ENCODE data around the gene COLQ. TPM values are rescaled to one million over a fixed set of nuclear protein-coding genes. Genes with fewer than 3 reads are reported as not detected.

The COLQ gene
- total and polyA plus RNA-seq, 11 donors: 2.1 to 33.0 (median 10.7) TPM

GRCh38 chr3:15450438-15451215 is 70.9 kb downstream of the COLQ start:
- Histone ChIP-seq H3K9me3 (no peaks in the 10 kb centered on the region), H3K27ac (no peak overlapping the region), H3K36me3 (peaks cover 0 to 11% (median 3%) of the 10 kb centered on the region in 9 donors), H3K4me3 (no peak overlapping the region), H3K27me3 (no peaks in the 10 kb centered on the region), H3K4me1 (no peaks in the 10 kb centered on the region)
- ATAC-seq: no peak
- intact Hi-C loops (cut with DNase I): no loop called here
- TF ChIP-seq, protein P1, sequence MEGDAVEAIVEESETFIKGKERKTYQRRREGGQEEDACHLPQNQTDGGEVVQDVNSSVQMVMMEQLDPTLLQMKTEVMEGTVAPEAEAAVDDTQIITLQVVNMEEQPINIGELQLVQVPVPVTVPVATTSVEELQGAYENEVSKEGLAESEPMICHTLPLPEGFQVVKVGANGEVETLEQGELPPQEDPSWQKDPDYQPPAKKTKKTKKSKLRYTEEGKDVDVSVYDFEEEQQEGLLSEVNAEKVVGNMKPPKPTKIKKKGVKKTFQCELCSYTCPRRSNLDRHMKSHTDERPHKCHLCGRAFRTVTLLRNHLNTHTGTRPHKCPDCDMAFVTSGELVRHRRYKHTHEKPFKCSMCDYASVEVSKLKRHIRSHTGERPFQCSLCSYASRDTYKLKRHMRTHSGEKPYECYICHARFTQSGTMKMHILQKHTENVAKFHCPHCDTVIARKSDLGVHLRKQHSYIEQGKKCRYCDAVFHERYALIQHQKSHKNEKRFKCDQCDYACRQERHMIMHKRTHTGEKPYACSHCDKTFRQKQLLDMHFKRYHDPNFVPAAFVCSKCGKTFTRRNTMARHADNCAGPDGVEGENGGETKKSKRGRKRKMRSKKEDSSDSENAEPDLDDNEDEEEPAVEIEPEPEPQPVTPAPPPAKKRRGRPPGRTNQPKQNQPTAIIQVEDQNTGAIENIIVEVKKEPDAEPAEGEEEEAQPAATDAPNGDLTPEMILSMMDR (IDR thresholded peaks at IDR 0.05): no peak
- no peak for TF ChIP-seq POLR2A (IDR thresholded peaks at IDR 0.05)
- 88 to 95% (median 93%) methylated on average over 11 to 12 of the region's 12 CpGs for WGBS, 4 donors
- no peak for DNase-seq

DNA sequence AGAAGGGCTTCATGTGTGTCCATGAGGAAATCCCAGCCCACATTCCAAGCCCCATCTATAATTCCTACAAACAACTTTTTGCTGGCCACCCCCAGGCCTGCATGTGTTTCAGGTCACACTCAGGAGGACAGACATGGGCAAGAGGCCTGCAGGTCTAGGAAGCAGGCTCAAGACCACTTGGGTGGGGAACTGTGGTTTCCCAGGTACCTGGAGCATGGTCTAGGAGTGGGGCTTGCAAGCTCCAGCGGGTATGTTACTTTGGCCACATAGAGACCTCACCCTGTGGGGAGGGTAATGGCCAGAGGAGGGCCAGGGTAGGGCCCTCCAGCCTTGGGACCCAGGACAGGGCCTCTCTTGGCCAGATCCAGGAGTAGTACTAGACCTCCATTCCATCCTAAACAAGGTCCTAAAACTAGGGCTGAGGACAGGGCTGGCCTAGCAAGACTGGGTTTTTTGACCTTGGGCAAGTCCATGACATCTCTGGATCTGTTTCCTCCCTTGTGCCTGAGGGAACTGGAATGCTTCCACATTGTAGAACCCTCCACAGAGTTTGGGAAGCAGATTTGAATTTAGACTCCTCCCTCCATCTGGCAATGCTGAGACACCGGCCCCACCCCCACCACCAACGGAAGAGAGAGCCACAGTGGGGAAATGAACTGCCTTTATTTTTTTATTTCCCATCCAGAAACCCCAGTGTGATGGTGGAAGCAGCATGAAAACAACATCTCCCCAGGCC is 71.8 kb downstream of the COLQ start:
- H3K36me3 ChIP-seq: peaks cover 0 to 11% (median 3%) of the 10 kb centered on the region in 9 donors
- no peak for DNase-seq

GRCh38 chr3:15443826-15444524 is 77.5 kb downstream of the COLQ start:
- 71 to 82% (median 79%) methylated on average over 4 of the region's 4 CpGs for WGBS, 4 donors
- TF ChIP-seq, protein P1 (IDR thresholded peaks at IDR 0.05): no peak
- no peak for TF ChIP-seq POLR2A (IDR thresholded peaks at IDR 0.05)
- DNase-seq: no peak
- H3K36me3 ChIP-seq: peaks cover 0 to 48% (median 38%) of the 10 kb centered on the region in 9 donors
- peaks cover 0 to 21% (median 4%) of the 10 kb centered on the region in 12 donors for H3K4me1 ChIP-seq
- no peaks in the 10 kb centered on the region for H3K9me3 ChIP-seq
- no peak overlapping the region for H3K4me3 ChIP-seq
- intact Hi-C loops (cut with DNase I): no loop called here
- no peaks in the 10 kb centered on the region for H3K27me3 ChIP-seq
- H3K27ac ChIP-seq: no peak overlapping the region
- no peak for ATAC-seq

More for the DNA sequence above, 71.8 kb downstream of the COLQ start:
- Histone ChIP-seq H3K9me3 (no peaks in the 10 kb centered on the region), H3K27me3 (no peaks in the 10 kb centered on the region), H3K4me1 (no peaks in the 10 kb centered on the region), H3K27ac (no peak overlapping the region), H3K4me3 (no peak overlapping the region)
- ATAC-seq: no peak
- intact Hi-C loops (cut with DNase I): no loop called here
- WGBS, 4 donors: 73 to 95% (median 91%) methylated on average over 2 to 3 of the region's 3 CpGs
- TF ChIP-seq, protein P1 (IDR thresholded peaks at IDR 0.05): no peak
- no peak for TF ChIP-seq POLR2A (IDR thresholded peaks at IDR 0.05)

GRCh38 chr3:15440891-15441290 is 80.6 kb downstream of the COLQ start:
- H3K4me3 ChIP-seq: no peak overlapping the region
- H3K27ac ChIP-seq: peak overlapping the region in 3 of 12 donors; percentile 9 to 48 (median 29)
- TF ChIP-seq, protein P1 (IDR thresholded peaks at IDR 0.05): no peak
- TF ChIP-seq POLR2A (IDR thresholded peaks at IDR 0.05): no peak
- ATAC-seq (no peak), DNase-seq (no peak)
- peaks cover 9 to 78% (median 68%) of the 10 kb centered on the region in 9 donors for H3K36me3 ChIP-seq
- WGBS, 4 donors: 60 to 71% (median 66%) methylated on average over 4 of the region's 4 CpGs
- H3K4me1 ChIP-seq: peaks cover 0 to 28% (median 4%) of the 10 kb centered on the region in 12 donors
- no peaks in the 10 kb centered on the region for H3K27me3 ChIP-seq
- intact Hi-C loops (cut with DNase I): no loop called here
- no peaks in the 10 kb centered on the region for H3K9me3 ChIP-seq

All from heart left ventricle (tissue), 16 donors.